ENCODE data around the gene DAPP1. TPM values are rescaled to one million over a fixed set of nuclear protein-coding genes. Genes with fewer than 3 reads are reported as not detected.
"Not testable (repeated sequence)": the region's sequence is repeated elsewhere in the genome, so short reads cannot be mapped to it uniquely, and the experiment has no call there.

The DAPP1 gene
- total RNA-seq, 1 experiment from 2014 or later, result 0.17 TPM

- no peak for DNase-seq (ENCODE audit: low read depth)
Observed at GRCh38 chr4:99824070-99824599, 7.5 kb downstream of the DAPP1 start.

- no peak for DNase-seq (ENCODE audit: low read depth)
Observed at GRCh38 chr4:99825272-99825671, 8.6 kb downstream of the DAPP1 start.

- DNase-seq (ENCODE audit: low read depth), result no peak
Observed at GRCh38 chr4:99826016-99826415, 9.4 kb downstream of the DAPP1 start.

- DNase-seq (ENCODE audit: low read depth), result no peak
Observed at GRCh38 chr4:99827454-99827853, 10.8 kb downstream of the DAPP1 start.

GRCh38 chr4:99827857-99828256, 11.2 kb downstream of the DAPP1 start:
- DNase-seq (ENCODE audit: low read depth), result no peak

- no peak for DNase-seq (ENCODE audit: low read depth)
Observed at GRCh38 chr4:99828477-99828876, 11.8 kb downstream of the DAPP1 start.

GRCh38 chr4:99830051-99830450, 13.4 kb downstream of the DAPP1 start:
- DNase-seq (ENCODE audit: low read depth), result not testable (repeated sequence)

GRCh38 chr4:99832321-99832720, 15.7 kb downstream of the DAPP1 start:
- no peak for DNase-seq (ENCODE audit: low read depth)

GRCh38 chr4:99832758-99833157, 16.1 kb downstream of the DAPP1 start:
- no peak for DNase-seq (ENCODE audit: low read depth)

- no peak for DNase-seq (ENCODE audit: low read depth)
Observed at GRCh38 chr4:99833756-99834155, 17.1 kb downstream of the DAPP1 start.

GRCh38 chr4:99834569-99834968, 17.9 kb downstream of the DAPP1 start:
- DNase-seq (ENCODE audit: low read depth), result no peak

- DNase-seq (ENCODE audit: low read depth), result no peak
Observed at GRCh38 chr4:99835942-99836341, 19.3 kb downstream of the DAPP1 start.

GRCh38 chr4:99838927-99839326, 22.3 kb downstream of the DAPP1 start:
- no peak for DNase-seq (ENCODE audit: low read depth)

- no peak for DNase-seq (ENCODE audit: low read depth)
Observed at GRCh38 chr4:99841129-99841528, 24.5 kb downstream of the DAPP1 start.

- no peak for DNase-seq (ENCODE audit: low read depth)
Observed at GRCh38 chr4:99843413-99843812, 26.8 kb downstream of the DAPP1 start.

GRCh38 chr4:99844048-99844447, 27.4 kb downstream of the DAPP1 start:
- no peak for DNase-seq (ENCODE audit: low read depth)

- no peak for DNase-seq (ENCODE audit: low read depth)
Observed at GRCh38 chr4:99845179-99845578, 28.6 kb downstream of the DAPP1 start.

GRCh38 chr4:99845708-99846469, 29.3 kb downstream of the DAPP1 start:
- no peak for DNase-seq (ENCODE audit: low read depth)

- DNase-seq (ENCODE audit: low read depth), result no peak
Observed at GRCh38 chr4:99846891-99847290, 30.3 kb downstream of the DAPP1 start.

- DNase-seq (ENCODE audit: low read depth), result no peak
Observed at GRCh38 chr4:99847362-99847976, 30.8 kb downstream of the DAPP1 start.

- no peak for DNase-seq (ENCODE audit: low read depth)
Observed at GRCh38 chr4:99848591-99849001, 32.0 kb downstream of the DAPP1 start.

- no peak for DNase-seq (ENCODE audit: low read depth)
Observed at GRCh38 chr4:99852199-99852749, 35.6 kb downstream of the DAPP1 start.

GRCh38 chr4:99853190-99853589, 36.6 kb downstream of the DAPP1 start:
- DNase-seq (ENCODE audit: low read depth), result no peak

All from Daoy (cell line).